Adrenal gland (tissue), 5 donors: ENCODE measurements around the gene FAM124B.

Source experiments
- POLR2A ChIP-seq, 2 donors: fragments of 450-650 bp; IDR thresholded peaks; one replicate each; pipeline ENCODE4 v1.6.1; 2017; ENCODE audit warnings: antibody characterized with exemption in 2 of 2, mild to moderate bottlenecking in 2 of 2, moderate library complexity in 1 of 2
- TF ChIP-seq, protein P1 (sequence below), 6 experiments: fragments of 450-650 bp in 4 of 6; fragments of 200-600 bp in 2 of 6; sonication (generic) in 1 of 6; IDR thresholded peaks; 1 replicate in 5 of 6; 2 replicates in 1 of 6; pipeline versions ENCODE4 v1.5.1 to v1.8.0; 2016 to 2021; ENCODE audit warnings: antibody characterized with exemption in 6 of 6, mild to moderate bottlenecking in 2 of 6, moderate library complexity in 1 of 6
- donor health status: DM: no; HTN: no; CAD: no.

DNA sequence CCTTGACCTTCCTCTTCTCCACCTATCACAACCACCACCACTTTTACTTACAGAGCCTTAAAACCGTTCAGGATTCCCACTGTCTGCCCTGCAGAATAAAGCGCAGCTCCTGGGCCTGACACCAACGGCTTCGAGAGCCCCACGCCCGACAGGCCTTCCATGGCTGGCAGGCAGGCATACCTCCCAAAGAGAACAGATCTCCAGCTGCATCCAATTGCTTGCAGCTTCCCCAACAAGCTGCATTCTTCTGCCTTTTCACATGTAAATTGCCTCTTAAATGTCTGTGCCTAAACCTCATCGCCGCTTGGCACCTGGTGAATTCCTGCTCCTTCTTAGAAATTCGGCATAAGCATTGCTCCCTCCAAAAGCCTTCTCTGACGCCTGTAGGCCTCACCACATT lies 31.5 kb upstream of the FAM124B start:
- TF ChIP-seq POLR2A (IDR thresholded peaks at IDR 0.05), result no peak
- TF ChIP-seq, protein P1, sequence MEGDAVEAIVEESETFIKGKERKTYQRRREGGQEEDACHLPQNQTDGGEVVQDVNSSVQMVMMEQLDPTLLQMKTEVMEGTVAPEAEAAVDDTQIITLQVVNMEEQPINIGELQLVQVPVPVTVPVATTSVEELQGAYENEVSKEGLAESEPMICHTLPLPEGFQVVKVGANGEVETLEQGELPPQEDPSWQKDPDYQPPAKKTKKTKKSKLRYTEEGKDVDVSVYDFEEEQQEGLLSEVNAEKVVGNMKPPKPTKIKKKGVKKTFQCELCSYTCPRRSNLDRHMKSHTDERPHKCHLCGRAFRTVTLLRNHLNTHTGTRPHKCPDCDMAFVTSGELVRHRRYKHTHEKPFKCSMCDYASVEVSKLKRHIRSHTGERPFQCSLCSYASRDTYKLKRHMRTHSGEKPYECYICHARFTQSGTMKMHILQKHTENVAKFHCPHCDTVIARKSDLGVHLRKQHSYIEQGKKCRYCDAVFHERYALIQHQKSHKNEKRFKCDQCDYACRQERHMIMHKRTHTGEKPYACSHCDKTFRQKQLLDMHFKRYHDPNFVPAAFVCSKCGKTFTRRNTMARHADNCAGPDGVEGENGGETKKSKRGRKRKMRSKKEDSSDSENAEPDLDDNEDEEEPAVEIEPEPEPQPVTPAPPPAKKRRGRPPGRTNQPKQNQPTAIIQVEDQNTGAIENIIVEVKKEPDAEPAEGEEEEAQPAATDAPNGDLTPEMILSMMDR (IDR thresholded peaks at IDR 0.05), result no peak
